Ammon's horn (tissue), 1 donor: ENCODE data around the gene NHEJ1.

ENCODE experiments used
- DNase-seq: peaks from one replicate; pipeline ENCODE4 v3.0.0-alpha.2; 2016; ENCODE audit warnings: low spot score

The NHEJ1 gene

DNA sequence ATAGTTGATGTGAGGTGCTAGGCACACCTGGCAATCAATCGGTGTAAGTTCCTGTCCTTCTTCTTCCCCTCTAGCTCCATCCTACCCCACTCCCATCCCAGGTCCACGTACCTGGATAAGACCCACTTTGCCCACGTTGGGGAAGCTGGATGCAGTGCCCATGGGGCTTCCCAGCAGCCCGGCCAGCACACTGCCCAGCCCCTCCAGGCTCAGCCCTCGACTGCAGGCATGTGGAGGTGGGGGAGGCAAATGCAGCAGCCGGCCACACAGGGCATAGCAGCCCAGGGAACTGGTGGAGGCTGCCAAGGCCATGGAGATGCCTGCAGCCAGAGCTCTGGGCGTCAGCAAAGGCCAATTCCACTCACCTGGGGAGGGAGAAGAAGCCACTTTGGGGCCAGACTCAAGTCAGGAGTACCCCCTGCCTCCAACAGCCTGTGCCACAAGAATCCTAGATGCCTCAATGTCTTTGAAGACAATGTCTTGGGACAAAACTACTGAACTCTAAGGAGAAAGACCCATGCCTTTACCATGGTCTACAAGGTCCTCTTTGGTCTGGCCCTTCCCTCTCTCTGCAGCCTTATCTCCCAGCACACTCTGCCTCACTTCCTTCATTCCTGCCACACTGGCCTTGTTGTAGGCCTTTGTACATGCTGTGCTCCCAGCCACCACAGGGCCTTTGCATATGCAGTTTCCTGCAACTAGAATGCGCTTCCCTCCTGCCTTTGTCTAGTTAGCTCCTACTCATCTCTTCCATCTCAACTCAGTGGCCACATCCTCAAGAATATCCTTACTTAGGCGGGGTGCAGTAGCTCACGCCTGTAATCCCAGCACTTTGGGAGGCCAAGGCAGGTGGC lies 4.7 kb upstream of the NHEJ1 start:
- no peak for DNase-seq

DNA sequence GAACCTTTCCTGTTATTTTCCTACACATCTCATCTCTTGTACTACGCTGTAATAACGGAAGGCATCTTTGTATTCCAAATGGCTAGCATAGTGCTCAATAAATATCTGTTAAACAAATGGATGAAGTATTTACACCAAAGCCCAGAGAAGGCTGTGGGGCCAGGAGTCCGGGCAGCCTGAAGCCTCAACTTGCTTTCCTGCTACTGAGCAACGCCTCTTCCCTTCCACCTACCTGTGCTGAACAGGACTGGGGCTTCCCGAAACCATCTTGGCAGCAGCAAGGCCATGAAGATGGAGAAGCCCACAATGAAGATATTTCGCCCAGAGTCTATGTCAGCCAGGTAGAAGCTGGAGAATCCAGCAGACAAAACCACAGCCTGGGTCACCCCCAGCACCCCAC lies 2.5 kb upstream of the NHEJ1 start:
- DNase-seq, result no peak

DNA sequence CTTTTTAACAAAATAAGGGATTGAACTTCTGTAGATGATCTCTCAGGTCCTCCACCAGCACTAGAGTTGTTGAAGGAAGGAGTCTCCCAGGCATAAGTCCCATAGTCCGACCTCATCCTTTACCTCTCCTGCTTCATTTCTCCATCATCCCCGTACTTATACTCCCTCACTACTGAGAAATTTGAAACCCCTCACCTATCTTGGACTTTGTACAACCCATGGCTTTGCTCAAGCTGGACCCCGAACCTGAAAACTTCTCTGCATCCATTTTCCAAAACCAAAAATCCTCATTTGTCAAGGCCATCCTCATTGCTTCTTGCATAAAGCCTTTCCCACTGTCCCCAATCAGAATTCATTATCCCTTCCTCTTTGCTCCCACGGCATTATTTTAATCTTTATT lies 482 bp upstream of the NHEJ1 start:
- DNase-seq, result no peak

DNA sequence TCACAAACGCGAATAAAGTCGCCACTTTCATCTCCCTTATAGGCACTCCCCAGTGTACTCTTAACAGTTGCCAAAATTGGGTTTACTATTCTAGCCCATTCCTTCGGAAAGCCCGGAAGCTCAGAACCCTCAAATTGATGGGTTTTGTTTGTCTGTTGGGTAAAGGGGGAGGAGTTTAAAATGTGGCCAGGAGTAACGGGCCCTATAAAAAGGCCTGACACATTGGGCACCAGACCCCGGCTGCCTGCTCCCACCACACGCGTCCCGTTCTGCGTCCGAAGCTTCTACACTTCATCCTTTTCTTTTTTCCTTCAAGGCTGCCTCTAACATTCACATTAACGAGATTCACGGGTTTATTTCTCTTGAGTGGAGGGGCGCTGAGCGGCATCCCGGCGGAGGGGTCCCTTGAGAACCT lies 837 bp downstream of the NHEJ1 start:
- no peak for DNase-seq

DNA sequence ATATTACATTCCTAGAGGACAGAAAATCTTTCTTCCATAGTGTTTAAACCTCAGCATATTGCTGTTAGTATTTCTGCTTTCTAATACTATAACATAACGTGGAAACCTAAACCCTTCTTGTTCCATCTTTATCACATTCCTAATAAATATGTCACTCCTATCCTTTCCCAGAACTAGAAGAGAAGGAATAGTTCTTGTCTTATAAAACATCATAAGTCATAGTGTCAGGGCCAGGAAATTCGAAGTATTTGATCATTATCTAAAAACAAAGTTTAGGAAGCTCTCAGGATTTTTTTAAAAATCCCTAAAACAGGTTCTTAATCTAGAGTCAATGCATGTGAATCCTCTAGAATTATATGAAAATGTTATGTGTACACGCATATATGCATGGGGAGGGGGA lies 2.0 kb downstream of the NHEJ1 start:
- no peak for DNase-seq

DNA sequence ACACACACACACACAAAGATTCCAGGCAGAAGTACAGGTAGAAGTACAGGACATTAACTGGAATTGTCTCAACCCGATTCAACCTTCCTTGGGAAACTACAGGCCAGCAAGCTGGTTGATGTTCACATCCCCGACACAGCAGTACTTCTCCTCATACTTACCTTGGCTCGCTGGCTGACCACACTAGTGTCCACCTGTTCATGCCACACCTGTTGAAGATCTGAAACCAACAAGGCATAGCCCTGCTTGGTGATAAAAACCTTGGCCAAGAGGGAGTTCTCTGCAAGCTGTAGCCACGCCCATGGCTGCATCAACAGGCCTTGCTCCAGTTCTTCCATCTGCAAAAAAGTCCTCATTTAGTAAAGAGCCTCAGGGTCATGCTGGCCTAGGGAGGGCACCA lies 2.6 kb downstream of the NHEJ1 start:
- DNase-seq, result no peak

DNA sequence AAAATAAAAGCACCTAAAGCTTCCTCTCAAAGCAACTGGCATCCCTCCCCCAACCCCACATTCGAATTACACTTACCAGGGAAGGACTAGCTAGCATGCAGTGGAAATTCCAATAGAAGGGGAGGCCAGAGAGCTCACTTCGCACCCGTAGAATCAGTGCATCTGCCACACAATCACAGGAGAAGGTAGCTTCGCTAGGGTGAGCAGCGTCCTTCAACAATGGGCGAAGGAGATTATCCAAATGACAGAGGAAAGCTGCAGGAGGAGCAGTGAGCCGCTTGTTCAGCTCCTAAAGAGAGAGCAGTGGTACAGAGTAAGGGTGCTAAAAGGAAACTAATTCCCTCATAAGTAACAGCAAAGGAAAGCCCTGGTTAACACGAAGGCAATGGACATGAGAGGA lies 3.2 kb downstream of the NHEJ1 start:
- DNase-seq, result no peak

DNA sequence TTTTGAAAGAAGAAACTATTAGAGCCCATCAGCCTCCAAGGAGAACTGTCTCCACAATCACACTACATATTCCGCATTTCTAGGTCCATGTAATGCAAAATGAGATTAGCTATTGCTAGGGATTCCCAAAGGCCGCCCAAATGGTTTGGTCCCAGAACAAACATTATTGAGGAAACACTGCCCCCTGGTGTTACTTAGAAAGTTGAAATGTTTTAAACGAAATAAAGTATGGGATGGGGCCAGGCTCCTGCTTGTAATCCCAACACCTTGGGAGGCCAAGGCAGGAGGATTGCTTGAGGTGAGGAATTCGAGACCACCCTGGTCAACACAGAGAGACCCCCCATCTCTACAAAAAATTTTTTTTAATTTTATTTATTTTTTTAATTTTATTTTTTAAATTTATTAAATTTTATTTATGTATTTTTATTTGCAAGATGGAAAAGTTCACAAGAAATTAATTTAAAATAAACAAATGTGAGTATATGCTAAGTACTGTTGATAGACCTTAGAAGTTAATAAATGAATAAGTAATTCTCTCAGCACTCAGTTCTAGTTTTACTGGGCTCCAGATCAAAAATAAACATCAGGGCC lies 5.5 kb downstream of the NHEJ1 start:
- peak; percentile 79 for DNase-seq

DNA sequence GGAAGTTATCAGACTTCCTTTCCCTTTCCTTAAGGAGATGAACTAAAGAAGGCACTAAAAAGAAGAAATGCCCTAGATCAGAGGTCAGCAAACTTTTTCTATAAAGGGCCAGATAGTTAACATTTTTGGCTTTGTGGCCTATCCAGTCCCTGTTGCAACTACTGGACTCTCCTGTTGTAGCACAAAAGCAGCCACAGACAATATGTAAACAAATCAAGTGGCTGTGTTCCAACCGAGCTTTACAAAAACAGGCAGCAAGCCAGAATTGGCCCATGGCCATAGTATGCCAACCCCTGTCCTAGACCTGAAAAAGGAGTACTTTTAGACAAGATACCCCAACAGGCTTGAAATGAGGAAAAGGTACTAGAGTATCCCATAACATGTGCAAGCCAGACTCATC lies 10.9 kb downstream of the NHEJ1 start:
- no peak for DNase-seq

DNA sequence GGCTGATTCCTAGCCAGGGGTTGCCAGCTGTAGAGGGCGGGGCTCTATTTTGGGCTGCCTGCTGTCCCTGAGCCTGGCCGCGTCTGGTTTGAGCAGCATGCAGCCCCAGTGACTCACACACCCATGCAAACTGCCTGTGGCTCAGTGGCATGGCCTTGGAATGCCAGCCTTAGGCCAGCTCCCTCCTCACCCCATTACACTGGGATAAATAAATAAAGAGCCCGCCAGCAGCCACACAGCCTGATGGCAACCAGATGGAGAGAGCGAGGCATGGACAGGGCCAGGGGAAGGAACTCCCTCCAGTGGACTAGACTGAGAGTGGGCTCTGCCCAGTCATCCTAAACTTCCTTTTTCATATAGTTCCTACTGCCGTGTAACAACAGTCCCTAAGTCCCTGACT lies 18.3 kb downstream of the NHEJ1 start:
- DNase-seq, result no peak

DNA sequence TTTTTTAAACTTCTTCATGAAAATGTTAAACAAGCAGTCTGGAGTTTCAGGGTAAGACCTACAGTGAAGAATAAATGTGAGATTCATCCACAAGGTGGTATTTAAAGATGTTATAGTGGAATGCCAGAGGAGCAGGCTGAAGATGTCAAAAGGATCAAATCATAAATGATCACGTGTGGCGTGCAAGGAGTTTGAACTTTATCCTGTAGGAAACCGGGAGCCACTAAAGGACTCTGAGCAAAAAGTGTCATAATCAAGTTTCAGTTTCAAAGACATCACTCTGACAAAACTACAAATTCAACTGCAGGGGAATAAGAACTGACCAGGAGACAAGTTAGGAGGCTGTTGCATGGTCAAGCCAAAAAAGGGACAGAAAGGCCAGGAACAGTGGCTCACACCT lies 19.9 kb downstream of the NHEJ1 start:
- DNase-seq, result no peak

DNA sequence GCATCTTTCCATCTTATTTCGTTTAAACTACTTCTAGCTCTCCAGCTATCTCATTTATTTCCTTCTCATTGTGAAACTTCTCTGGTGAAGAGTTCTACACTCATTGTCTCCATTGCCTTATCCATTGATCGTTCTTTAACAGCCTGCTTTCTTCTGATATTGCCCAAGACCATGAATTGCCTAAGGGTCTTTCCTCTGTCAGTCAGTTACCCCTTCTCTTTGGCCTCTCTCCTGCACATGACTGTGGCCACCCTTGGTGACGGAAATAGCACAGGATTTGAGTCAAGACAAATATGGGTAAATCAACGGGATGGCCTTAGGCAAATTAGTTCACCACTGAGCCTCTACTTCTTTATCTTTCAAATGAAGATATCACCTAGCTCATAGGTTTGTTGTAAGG lies 26.6 kb downstream of the NHEJ1 start:
- DNase-seq, result no peak

DNA sequence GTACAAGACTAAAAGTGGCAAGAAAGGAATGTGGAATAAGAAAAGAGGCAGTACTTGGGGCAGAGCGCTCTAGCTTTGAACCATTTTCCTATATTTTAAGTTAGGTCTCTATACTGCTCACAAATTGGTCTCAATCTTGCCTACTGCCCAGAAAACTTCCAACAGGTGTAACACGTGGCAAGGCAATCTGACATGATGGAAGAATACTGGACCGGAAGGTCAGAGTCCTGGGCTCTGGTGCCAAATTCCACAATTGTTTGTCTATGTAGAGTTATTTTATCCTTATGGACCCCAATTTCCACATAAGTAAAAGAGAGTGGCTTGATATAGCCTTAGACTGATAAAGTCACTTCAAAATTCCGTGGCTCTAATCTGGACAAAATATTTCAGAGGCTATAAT lies 28.9 kb downstream of the NHEJ1 start:
- no peak for DNase-seq

DNA sequence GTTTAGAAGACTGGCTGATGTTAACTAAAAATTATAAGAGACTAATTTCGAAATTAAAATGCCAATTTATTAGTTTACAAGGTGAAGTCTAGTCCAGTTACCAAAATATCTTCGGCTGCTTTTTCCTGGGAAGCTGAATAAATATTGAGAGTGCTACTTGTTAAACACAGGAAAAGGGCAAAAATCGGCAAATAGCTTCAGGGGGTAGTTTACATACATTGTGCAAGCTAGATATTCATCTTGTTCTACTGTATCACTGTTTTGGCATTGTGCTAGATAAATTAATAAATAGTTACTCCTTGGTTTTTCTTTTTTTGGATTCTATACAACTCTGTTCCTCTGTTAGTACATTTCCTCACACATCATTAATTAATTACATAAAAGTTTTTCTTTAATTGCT lies 29.3 kb downstream of the NHEJ1 start:
- DNase-seq, result no peak

DNA sequence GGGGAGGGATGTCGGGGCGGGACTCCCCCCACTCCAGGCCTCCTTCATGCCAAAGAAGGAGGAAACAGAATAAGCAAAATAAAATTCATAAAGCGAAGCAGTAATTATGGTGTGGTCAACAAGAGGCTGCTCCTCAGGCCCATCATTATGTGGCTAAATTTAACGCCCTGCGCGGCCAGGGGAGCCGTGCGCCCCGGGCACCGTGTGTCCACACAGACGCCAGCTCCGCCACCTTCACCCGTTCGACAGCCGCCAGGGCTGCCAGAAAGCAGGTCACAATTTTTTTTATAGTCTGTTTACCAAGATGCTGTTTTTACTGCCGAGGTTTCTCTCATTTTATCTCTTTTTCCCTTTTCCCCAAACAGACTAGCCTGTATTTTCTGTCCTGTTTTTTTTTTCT lies 31.0 kb downstream of the NHEJ1 start:
- no peak for DNase-seq

DNA sequence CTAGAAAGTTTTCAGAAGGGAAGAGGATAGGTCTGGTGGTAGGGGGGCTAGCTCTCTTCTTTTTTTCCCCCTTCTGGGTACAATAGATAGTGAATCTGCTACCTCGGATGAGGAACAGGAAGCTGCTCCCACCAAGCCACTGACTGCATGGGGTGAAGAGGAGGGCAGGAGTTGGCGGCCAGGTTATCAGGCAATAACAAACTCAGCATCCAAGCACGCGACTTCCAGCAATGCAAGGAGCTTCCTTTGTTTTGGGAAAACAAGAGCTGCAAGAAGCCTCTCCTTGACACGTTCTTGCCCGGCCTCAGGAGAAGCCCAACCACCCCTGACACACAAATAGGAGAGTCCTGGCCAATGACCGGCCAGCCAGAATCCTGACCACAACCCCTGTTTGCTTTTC lies 32.2 kb downstream of the NHEJ1 start:
- no peak for DNase-seq

DNA sequence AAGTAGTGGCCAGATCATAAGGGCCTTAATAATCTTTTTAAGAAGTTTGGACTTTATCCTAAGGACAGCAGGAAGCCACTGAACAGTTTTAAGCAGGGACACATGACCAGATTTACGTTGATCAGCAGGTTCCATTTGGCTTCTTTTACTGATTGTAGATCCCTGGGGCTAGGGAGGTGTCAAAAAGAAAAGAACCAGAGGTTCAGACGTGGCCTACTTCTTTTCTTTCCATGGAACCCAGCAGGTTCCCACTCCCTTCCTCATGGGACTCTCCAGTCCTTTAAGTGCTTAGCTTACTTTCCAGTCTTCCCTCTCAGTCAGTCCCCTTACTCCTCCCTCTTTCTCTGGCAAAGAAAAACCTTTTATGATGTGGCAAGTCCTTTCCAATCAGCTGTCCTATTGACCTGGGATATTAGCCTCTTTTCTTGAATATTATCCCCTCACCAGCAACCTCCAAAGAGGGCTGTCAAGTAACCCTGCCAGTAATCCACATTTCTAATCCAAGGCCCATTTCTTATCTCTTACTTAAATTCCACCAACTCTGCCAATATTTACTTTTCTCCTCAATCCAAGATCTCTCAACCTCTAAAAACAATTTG lies 33.5 kb downstream of the NHEJ1 start:
- DNase-seq, result no peak

DNA sequence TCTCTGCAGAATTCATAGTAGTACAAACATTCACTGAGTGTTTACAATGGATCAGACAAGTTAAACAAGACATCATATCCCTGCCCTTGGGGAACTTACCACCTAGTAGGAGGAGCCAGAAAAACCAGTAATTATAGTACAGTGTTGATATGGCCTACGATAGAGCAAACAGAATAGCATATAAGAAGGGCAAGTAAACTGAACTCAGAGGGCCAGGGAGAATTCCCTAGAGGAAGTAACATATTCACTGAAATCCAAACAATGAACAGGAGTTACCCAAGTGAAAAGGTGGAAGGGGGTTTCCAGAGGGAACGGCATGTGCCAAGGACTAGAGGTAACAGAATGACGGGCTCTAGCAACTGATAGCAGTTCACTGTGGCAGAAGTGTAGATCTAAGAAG lies 34.1 kb downstream of the NHEJ1 start:
- no peak for DNase-seq

DNA sequence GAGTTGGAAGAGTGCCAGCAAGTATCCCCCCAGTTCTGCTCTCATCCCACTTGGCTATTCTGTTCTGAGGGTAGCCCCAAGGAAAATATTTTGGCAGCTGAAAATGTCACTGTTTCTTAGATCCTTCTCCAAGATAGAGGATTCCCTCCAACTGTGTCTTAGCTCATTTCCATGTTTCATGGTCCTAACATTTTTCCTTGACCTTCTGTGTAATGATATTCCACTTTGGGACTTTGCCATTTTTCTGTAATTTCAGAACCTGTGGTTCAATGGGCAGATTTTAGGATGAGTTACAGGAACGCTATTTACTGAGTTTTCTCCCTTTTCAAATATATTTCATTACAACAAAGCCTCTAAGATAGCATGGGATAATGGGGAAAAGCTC lies 34.7 kb downstream of the NHEJ1 start:
- no peak for DNase-seq

DNA sequence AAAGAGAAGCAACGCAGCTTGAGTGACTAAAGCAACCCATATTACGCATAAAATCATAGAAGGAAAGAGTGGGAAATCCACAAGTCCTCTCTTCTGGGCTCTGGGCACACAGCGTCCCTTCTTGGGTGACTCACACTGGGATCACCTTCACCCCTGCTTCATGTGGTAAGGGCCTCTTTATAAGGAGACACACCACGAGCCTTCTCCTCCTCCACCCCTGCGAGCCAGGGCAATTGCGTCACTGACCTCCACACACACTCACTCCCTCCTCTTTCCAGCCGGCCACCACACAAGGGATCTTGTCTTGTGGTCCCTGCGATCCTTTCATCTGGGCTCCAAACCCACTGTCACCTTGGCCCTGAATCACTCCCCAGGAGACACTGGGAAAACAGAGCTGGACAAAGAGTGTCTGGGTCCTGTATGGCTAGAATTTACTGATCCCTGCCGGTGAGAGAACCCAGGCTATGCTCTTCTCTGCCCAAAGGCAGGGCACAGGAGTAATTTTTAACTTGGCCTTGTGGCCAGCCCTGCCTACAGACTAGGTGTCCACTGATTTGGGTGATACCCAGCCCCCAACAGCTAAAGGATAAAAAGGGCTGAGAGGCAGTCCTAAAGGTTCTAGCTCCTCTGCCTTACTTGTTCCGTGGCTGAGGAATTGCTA lies 35.3 kb downstream of the NHEJ1 start:
- no peak for DNase-seq

DNA sequence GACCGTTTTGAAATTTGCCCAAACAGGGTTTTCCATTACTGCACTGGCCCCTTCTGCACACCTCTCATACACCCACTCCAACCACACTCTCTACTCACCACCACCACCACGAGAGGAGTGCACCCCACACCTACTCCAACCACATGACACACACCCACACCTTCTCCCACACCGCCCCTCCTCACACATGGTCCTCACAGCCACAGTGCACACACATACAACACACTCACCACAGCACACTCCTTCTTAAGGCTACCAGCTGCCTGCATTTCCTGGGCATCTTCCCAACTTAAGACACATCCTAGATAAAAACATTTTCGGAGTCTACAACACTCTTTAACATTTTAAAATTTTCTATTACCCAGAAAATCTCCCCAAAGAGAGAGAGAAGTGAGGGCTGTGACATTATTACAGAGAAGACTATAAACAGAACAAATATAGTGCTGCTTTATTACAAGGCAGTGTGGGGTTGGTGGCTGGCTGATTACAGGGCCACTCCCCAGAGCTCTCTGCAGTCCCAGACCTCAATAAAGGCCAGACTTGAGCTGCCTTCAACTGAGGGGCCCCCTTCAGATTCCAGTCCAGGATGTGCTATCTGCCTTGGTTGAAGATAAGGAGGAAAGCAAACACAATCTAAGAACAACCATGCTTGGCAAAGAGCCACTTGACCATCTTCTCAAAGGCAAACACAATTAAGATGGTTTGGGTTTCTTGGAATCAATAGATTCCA lies 36.1 kb downstream of the NHEJ1 start:
- peak; percentile 8 for DNase-seq

DNA sequence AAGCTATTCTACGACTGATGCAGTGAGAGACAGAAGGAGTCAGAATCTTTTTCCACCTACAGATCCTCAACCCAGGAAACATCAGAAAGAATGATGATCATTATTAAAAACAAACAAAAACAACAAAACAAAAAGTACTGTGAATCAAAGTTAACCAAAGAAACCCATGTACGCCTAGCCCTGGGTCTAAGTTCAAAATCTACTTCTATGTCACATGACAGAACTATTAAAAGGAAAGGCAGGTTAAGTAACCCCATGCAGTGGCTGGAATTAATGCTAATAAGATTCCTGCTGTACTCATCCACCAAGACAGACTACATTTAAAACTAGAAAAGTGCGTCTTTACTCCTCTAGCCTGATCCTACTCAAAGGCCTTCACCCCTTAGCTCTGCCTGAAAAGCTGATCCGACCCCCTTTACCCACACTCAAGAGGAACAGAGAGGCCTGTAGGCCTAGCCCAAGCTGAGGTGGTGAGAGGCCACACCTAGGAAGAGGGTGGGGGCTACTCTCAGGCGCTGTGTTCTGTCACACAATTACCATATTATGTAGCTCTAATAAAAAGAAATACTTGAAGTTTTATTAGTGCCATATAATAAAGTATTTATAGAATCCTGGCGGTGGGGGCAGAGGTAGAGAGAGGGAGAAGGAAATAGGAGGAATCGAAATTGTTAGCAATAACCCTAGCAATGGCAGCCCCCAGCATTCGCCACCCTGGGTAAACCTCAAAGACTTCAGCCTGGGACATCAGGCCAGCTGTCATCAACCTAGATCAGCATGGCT lies 37.1 kb downstream of the NHEJ1 start:
- DNase-seq, result no peak
